A673 (cell line): ENCODE data around the gene KYNU. TPM values are rescaled to one million over a fixed set of nuclear protein-coding genes. Genes with fewer than 3 reads are reported as not detected.

Source experiments
- BruUV-seq: library from RNA; stranded (reverse); fragments of 400-500 nt; replicated peaks from 2 replicates; lab custom pipeline; 2021; lab: Mats Ljungman, UMichigan
- CTCF ChIA-PET: fragments of 300-600 bp; sonication (Branson Sonifier 250); formaldehyde crosslinking; loops from one replicate; lab custom pipeline; 2022; ENCODE audit warnings: antibody characterized with exemption; lab: Charles Lee
- POLR2A ChIA-PET: fragments of 300-600 bp; sonication (Branson Sonifier 250); formaldehyde crosslinking; loops from one replicate; lab custom pipeline; 2022; ENCODE audit warnings: antibody characterized with exemption; ENCODE audit not compliant: low non-redundant PET; lab: Charles Lee
- DNase-seq: peaks from one replicate; pipeline ENCODE4 v3.0.0-alpha.2; 2015; ENCODE audit warnings: low spot score
- H3K27ac ChIP-seq: fragments of 200-600 bp; sonication (generic); 2 replicates; pipeline ENCODE4 v1.5.1; 2016; ENCODE audit warnings: mixed run types, low read depth, mild to moderate bottlenecking, mixed read lengths, antibody characterized with exemption, low read length; ENCODE audit not compliant: poor library complexity, severe bottlenecking
- H3K27me3 ChIP-seq: fragments of 200-600 bp; sonication (generic); replicated peaks from 2 replicates; pipeline ENCODE4 v1.6.1; 2017; ENCODE audit warnings: mixed run types, low read depth, mild to moderate bottlenecking, mixed read lengths, antibody characterized with exemption, low read length; ENCODE audit not compliant: insufficient read depth, poor library complexity
- H3K36me3 ChIP-seq: fragments of 200-600 bp; sonication (generic); 2 replicates; pipeline ENCODE4 v1.6.1; 2016; ENCODE audit warnings: mixed run types, mild to moderate bottlenecking, mixed read lengths, antibody characterized with exemption, low read length; ENCODE audit not compliant: insufficient read depth, poor library complexity, severe bottlenecking
- H3K4me1 ChIP-seq: fragments of 200-600 bp; sonication (generic); 2 replicates; pipeline ENCODE4 v1.6.1; 2017; ENCODE audit warnings: mixed run types, mild to moderate bottlenecking, mixed read lengths, antibody characterized with exemption, low read length; ENCODE audit not compliant: insufficient read depth, poor library complexity, severe bottlenecking
- H3K4me3 ChIP-seq: fragments of 200-600 bp; sonication (generic); 2 replicates; pipeline ENCODE4 v1.5.1; 2016; ENCODE audit warnings: low read depth, mixed run types, mild to moderate bottlenecking, mixed read lengths, low read length; ENCODE audit not compliant: poor library complexity, severe bottlenecking
- H3K9me3 ChIP-seq: fragments of 200-600 bp; sonication (generic); 2 replicates; pipeline ENCODE4 v1.6.1; 2016; ENCODE audit warnings: mixed run types, low read depth, mild to moderate bottlenecking, mixed read lengths, antibody characterized with exemption, low read length; ENCODE audit not compliant: poor library complexity, severe bottlenecking
- EZH2 ChIP-seq: fragments of 200-600 bp; sonication (generic); IDR thresholded peaks from 2 replicates; pipeline ENCODE4 v1.6.1; 2017; ENCODE audit warnings: borderline replicate concordance, low read depth, mild to moderate bottlenecking, mixed read lengths, antibody characterized with exemption, low read length; ENCODE audit not compliant: poor library complexity, severe bottlenecking
- intact Hi-C: fragments of 100-400 bp; cut with micrococcal nuclease; formaldehyde crosslinking; loops from one replicate; pipeline ENCODE4 v1.10.0; 2022; ENCODE audit not compliant: unreplicated experiment
- total RNA-seq: library from RNA; stranded (reverse); gene quantifications from 2 replicates; pipeline ENCODE4 v1.2.3, GENCODE V29; 2021
- TF ChIP-seq, protein P1 (sequence below): fragments of 300-800, 200-600 bp; sonication (generic); conservative IDR thresholded peaks from 2 replicates; pipeline ENCODE4 v1.5.1; 2017; ENCODE audit warnings: low read depth, mild to moderate bottlenecking, antibody characterized with exemption, low read length, moderate library complexity, mixed read lengths

The KYNU gene
- total RNA-seq, 1 experiment from 2014 or later: 2.5 TPM

DNA sequence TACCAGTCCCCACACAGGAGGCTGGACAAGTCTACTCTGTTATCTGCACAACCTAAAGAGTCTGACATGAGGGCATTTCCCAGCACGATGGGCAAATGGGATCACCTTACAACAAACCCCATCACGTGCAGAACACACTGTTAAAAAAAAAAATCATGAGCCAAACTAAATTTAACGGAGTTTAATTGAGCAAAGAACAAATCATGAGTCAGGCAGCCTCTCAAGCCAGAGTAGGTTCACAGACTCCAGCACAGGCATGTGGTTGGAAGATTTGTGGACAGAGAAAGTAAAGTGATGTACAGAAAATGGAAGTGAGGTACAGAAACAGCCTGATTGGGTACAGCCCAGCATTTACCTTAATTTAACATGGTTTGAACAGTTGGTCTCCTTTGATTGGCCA is 59.9 kb downstream of the KYNU start:
- Histone ChIP-seq H3K4me3 (no peak overlapping the region), H3K27me3 (no peaks in the 10 kb centered on the region), H3K36me3 (no peaks in the 10 kb centered on the region), H3K9me3 (no peaks in the 10 kb centered on the region), H3K27ac (no peak overlapping the region), H3K4me1 (no peaks in the 10 kb centered on the region)
- DNase-seq: no peak
- ChIA-PET CTCF (no interaction called here), POLR2A (interaction anchor here (0.6 kb wide), 2 partner anchors 126 to 1270 kb away, joined by 3 to 5 read pairs; no protein-coding TSS in a partner anchor)
- intact Hi-C loops: no loop called here
- no peak for TF ChIP-seq EZH2
- TF ChIP-seq, protein P1, sequence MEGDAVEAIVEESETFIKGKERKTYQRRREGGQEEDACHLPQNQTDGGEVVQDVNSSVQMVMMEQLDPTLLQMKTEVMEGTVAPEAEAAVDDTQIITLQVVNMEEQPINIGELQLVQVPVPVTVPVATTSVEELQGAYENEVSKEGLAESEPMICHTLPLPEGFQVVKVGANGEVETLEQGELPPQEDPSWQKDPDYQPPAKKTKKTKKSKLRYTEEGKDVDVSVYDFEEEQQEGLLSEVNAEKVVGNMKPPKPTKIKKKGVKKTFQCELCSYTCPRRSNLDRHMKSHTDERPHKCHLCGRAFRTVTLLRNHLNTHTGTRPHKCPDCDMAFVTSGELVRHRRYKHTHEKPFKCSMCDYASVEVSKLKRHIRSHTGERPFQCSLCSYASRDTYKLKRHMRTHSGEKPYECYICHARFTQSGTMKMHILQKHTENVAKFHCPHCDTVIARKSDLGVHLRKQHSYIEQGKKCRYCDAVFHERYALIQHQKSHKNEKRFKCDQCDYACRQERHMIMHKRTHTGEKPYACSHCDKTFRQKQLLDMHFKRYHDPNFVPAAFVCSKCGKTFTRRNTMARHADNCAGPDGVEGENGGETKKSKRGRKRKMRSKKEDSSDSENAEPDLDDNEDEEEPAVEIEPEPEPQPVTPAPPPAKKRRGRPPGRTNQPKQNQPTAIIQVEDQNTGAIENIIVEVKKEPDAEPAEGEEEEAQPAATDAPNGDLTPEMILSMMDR: no peak
- BruUV-seq: no TSS peak

DNA sequence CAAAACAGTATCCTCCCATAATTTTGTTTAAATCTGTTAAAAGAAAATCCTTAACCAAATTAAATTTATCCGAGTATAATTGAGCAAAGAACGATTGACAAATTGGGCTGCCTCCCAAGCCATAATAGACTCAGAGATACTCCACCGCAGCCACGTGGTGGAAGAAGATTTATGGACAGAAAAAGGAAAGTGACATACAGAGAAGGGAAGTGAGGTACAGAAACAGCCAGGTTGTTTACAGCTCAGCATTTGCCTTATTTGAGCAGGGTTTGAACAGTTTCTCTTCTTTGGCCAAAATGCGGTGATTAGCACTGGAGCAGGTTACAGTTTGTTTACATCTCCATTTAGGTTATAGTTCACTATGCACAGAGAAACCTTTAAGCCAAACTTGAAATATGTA is 60.8 kb downstream of the KYNU start:
- CTCF ChIA-PET: no interaction called here
- H3K9me3 ChIP-seq: no peaks in the 10 kb centered on the region
- no peak for TF ChIP-seq EZH2
- TF ChIP-seq, protein P1: no peak
- no peak overlapping the region for H3K4me3 ChIP-seq
- intact Hi-C loops: no loop called here
- POLR2A ChIA-PET: interaction anchor here (0.6 kb wide), 1 partner anchor 1271 kb away, joined by 3 read pairs; no protein-coding TSS in a partner anchor
- no peaks in the 10 kb centered on the region for H3K27me3 ChIP-seq
- no peaks in the 10 kb centered on the region for H3K36me3 ChIP-seq
- H3K4me1 ChIP-seq: no peaks in the 10 kb centered on the region
- H3K27ac ChIP-seq: no peak overlapping the region
- no TSS peak for BruUV-seq
- peak; percentile 19 for DNase-seq

DNA sequence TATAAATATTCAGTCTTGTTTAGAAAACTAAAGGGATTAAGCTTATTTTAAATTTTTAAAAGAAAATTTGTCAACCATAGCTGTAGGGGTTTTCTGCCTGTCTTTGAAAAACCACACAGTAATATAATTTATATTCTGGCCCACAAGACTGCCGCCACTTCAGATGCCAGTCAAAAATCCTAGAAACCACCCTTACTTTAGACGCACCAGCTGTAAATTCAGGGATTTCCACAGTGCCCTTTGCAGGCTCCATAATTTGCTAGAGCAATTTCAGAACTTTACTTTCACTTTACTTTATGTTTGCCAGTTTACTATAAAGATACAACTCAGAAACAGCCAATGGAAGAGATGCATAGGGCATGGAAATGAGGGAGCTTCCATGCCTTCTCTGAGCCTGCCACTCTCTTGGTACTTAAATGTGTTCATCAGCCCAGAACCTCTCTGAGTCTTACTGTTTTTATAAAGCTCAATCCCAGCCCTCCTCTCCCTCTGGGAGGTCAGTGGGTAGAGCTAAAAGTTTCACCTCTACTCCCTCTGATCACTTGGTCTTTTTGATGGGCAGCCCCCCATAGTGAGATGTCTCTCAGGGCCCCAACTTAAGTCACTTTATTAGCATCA is 63.3 kb downstream of the KYNU start:
- ChIA-PET POLR2A (interaction anchor here (0.5 kb wide), 1 partner anchor 12 kb away, joined by 3 read pairs; no protein-coding TSS in a partner anchor), CTCF (no interaction called here)
- H3K27me3 ChIP-seq: no peaks in the 10 kb centered on the region
- H3K4me1 ChIP-seq: peaks cover 15% of the 10 kb centered on the region
- no peak for DNase-seq
- H3K4me3 ChIP-seq: no peak overlapping the region
- intact Hi-C loops: no loop called here
- no TSS peak for BruUV-seq
- no peaks in the 10 kb centered on the region for H3K36me3 ChIP-seq
- no peak overlapping the region for H3K27ac ChIP-seq
- TF ChIP-seq EZH2: no peak
- TF ChIP-seq, protein P1: no peak
- H3K9me3 ChIP-seq: no peaks in the 10 kb centered on the region
